HepG2 (cell line): ENCODE measurements around the gene SHISA5. TPM values are rescaled to one million over a fixed set of nuclear protein-coding genes. Genes with fewer than 3 reads are reported as not detected.

Experiments
- AGO2 ChIP-seq: fragments of 200-400 bp; formaldehyde crosslinking; optimal IDR thresholded peaks from 2 replicates; pipeline ENCODE3; 2017; ENCODE audit warnings: mild to moderate bottlenecking, low read depth, low read length, moderate library complexity
- GTF2F1 ChIP-seq: fragments of 150-350 bp; IDR thresholded peaks from 2 replicates; pipeline ENCODE4 v1.6.1; 2014; ENCODE audit warnings: low read length
- NFAT5 ChIP-seq: sonication (generic); formaldehyde crosslinking; IDR thresholded peaks from 2 replicates; pipeline ENCODE4 v1.4.0; 2020; ENCODE audit warnings: missing genetic modification reagents
- POLR2G ChIP-seq: fragments of 200-400 bp; formaldehyde crosslinking; IDR thresholded peaks from 2 replicates; pipeline ENCODE4 v1.6.1; 2018; ENCODE audit warnings: mild to moderate bottlenecking, low read depth, low read length, moderate library complexity
- ZC3H4 ChIP-seq: sonication (generic); formaldehyde crosslinking; IDR thresholded peaks from 2 replicates; pipeline ENCODE4 v1.4.0; 2020; ENCODE audit warnings: missing genetic modification reagents, borderline replicate concordance
- ZIK1 ChIP-seq: sonication (generic); formaldehyde crosslinking; IDR thresholded peaks from 2 replicates; pipeline ENCODE4 v1.5.0; 2020; ENCODE audit warnings: mild to moderate bottlenecking, low read depth, missing genetic modification reagents, borderline replicate concordance
- ZNF740 ChIP-seq: sonication (generic); formaldehyde crosslinking; IDR thresholded peaks from 2 replicates; pipeline ENCODE4 v1.4.0; 2020; ENCODE audit warnings: missing genetic modification reagents
- polyA plus RNA-seq, 8 experiments: library from polyadenylated mRNA; depleted of rRNA in 3 of 8; stranded (reverse) in 7 of 8; unstranded in 1 of 8; fragments of >200 nt; fragmentation: Illumina TruSeq in 4 of 8; extraction: Trizol in 4 of 8; gene quantifications; 2 replicates each; pipeline versions ENCODE4 v1.2.1 to v1.2.3, GENCODE V29; 2011 to 2016; ENCODE audit warnings: low read depth in 4 of 8, missing spikeins in 1 of 8, mixed read lengths in 1 of 8; ENCODE audit not compliant: insufficient read depth in 1 of 8
- total RNA-seq, 5 experiments: library from RNA; depleted of rRNA; stranded (reverse); fragments of >200 nt; fragmentation: Illumina TruSeq; extraction: Trizol; gene quantifications; 2 replicates each; pipeline ENCODE4 v1.2.3, GENCODE V29; 2016; ENCODE audit warnings: low read depth in 1 of 5
- TF ChIP-seq, protein P1 (sequence below), 2 experiments: fragments of 450-650 bp in 1 of 2; sonication (generic) in 1 of 2; formaldehyde crosslinking in 1 of 2; IDR thresholded peaks; 2 replicates each; pipeline versions ENCODE4 v1.6.1 to v1.8.0; 2016 to 2022; ENCODE audit warnings: antibody characterized with exemption in 1 of 2, mild to moderate bottlenecking in 1 of 2, missing genetic modification reagents in 1 of 2
- TF ChIP-seq, protein P2 (sequence below): sonication (generic); formaldehyde crosslinking; IDR thresholded peaks from 2 replicates; pipeline ENCODE4 v1.8.1; 2023; ENCODE audit warnings: mild to moderate bottlenecking, moderate library complexity, missing genetic modification reagents
- TF ChIP-seq, protein P3 (sequence below): sonication (generic); formaldehyde crosslinking; IDR thresholded peaks from 2 replicates; pipeline ENCODE4 v1.5.1; 2020; ENCODE audit warnings: mild to moderate bottlenecking, missing genetic modification reagents, borderline replicate concordance

Gene SHISA5
- total and polyA plus RNA-seq, 2 of the 13 experiments (the other 11 are each of a cell fraction or from before 2014, with no cell fraction given), result 75.8 to 91.4 TPM

- TF ChIP-seq, protein P1, sequence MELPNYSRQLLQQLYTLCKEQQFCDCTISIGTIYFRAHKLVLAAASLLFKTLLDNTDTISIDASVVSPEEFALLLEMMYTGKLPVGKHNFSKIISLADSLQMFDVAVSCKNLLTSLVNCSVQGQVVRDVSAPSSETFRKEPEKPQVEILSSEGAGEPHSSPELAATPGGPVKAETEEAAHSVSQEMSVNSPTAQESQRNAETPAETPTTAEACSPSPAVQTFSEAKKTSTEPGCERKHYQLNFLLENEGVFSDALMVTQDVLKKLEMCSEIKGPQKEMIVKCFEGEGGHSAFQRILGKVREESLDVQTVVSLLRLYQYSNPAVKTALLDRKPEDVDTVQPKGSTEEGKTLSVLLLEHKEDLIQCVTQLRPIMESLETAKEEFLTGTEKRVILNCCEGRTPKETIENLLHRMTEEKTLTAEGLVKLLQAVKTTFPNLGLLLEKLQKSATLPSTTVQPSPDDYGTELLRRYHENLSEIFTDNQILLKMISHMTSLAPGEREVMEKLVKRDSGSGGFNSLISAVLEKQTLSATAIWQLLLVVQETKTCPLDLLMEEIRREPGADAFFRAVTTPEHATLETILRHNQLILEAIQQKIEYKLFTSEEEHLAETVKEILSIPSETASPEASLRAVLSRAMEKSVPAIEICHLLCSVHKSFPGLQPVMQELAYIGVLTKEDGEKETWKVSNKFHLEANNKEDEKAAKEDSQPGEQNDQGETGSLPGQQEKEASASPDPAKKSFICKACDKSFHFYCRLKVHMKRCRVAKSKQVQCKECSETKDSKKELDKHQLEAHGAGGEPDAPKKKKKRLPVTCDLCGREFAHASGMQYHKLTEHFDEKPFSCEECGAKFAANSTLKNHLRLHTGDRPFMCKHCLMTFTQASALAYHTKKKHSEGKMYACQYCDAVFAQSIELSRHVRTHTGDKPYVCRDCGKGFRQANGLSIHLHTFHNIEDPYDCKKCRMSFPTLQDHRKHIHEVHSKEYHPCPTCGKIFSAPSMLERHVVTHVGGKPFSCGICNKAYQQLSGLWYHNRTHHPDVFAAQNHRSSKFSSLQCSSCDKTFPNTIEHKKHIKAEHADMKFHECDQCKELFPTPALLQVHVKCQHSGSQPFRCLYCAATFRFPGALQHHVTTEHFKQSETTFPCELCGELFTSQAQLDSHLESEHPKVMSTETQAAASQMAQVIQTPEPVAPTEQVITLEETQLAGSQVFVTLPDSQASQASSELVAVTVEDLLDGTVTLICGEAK (IDR thresholded peaks at IDR 0.05), result no peak
- TF ChIP-seq, protein P1 (CRISPR knock-in tag; IDR thresholded peaks at IDR 0.05), result peak; percentile 68
- TF ChIP-seq GTF2F1 (no peak), AGO2 (peak; percentile 44), ZNF740 (CRISPR knock-in tag) (peak; percentile 86; the same call in 1 of the 2 replicates), ZC3H4 (CRISPR knock-in tag) (0 out of 2 replicates have a peak, but pooled peaks have one; percentile 63), NFAT5 (CRISPR knock-in tag) (no peak), ZIK1 (CRISPR knock-in tag) (no peak), POLR2G (peak; percentile 89)
- TF ChIP-seq, protein P2, sequence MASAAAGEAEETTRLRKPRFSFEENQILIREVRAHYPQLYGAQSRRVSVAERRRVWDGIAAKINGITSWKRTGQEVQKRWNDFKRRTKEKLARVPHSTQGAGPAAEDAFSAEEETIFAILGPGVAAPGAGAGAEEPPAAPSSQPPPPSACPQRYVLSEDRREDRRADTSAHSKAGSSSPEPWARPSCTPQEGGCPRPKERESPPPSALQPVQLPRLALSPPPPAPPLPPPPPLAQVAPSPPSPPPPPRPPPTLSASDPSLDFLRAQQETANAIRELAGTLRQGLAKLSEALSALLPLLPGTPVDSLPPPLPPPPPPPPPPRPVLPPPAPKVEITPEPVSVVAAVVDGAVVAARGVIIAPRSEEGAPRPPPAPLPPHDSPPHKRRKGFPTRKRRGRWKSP (CRISPR knock-in tag), result peak; percentile 86
- TF ChIP-seq, protein P3, sequence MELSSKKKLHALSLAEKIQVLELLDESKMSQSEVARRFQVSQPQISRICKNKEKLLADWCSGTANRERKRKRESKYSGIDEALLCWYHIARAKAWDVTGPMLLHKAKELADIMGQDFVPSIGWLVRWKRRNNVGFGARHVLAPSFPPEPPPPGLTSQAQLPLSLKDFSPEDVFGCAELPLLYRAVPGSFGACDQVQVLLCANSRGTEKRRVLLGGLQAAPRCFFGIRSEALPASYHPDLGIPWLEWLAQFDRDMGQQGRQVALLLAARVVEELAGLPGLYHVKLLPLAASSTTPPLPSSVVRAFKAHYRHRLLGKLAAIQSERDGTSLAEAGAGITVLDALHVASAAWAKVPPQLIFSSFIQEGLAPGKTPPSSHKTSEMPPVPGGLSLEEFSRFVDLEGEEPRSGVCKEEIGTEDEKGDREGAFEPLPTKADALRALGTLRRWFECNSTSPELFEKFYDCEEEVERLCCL (CRISPR knock-in tag), result no peak
These were observed 30.9 kb downstream of the SHISA5 start (continued) for GRCh38 chr3:48472923-48473616.
